Prostate gland (tissue), 2 donors: ENCODE data around the gene PON3.

Source experiments
- POLR2A ChIP-seq: fragments of 450-650 bp; IDR thresholded peaks from one replicate; pipeline ENCODE4 v1.6.1; 2016; ENCODE audit warnings: antibody characterized with exemption, mild to moderate bottlenecking
- POLR2AphosphoS5 ChIP-seq: sonication (generic); formaldehyde crosslinking; IDR thresholded peaks from one replicate; pipeline ENCODE4 v1.6.1; 2017; ENCODE audit warnings: antibody characterized with exemption
- TF ChIP-seq, protein P1 (sequence below), 4 experiments: fragments of 200-600 bp in 2 of 4; fragments of 450-650 bp in 2 of 4; sonication (generic) in 2 of 4; IDR thresholded peaks; 1 replicate in 3 of 4; 2 replicates in 1 of 4; pipeline ENCODE4 v1.5.1; 2016 to 2019; ENCODE audit warnings: antibody characterized with exemption in 4 of 4, mild to moderate bottlenecking in 2 of 4, moderate library complexity in 2 of 4

DNA sequence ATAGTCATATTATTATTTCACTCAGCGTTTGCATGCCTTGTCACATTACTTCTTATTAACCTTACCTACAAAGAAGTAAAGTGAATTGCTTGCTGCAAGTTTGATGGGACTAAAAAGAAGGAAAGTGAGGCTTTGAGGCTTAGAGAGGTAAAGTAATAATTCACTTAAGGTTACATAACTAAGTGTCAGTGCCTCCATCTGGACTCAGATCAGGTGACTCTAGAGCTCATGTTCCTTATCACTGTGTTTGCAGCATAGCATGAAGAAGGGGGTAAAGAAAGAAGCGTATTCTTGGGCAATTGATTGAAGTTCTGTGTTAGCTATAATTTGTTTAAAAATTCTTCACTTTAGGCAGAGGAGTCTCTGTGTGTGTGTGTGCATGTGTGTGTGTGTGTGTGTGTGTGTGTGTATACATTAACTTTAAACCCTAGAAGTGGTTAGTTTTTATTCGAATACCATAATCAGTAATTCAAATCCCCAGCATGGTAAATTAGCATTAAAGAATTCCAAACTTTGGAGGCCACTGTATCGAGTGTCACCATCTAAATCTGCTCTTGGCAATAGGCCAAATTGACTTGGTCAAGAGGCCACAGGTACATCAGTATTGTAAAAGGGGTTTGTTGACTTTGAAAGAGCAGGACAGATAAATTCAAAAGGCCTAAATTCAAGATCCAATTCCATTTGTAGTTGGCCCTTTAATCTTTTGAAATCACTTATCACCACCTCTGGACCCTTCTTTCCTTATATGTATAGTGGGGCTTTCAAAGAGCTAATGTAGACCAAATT lies 2.2 kb upstream of the PON3 start:
- TF ChIP-seq, protein P1, sequence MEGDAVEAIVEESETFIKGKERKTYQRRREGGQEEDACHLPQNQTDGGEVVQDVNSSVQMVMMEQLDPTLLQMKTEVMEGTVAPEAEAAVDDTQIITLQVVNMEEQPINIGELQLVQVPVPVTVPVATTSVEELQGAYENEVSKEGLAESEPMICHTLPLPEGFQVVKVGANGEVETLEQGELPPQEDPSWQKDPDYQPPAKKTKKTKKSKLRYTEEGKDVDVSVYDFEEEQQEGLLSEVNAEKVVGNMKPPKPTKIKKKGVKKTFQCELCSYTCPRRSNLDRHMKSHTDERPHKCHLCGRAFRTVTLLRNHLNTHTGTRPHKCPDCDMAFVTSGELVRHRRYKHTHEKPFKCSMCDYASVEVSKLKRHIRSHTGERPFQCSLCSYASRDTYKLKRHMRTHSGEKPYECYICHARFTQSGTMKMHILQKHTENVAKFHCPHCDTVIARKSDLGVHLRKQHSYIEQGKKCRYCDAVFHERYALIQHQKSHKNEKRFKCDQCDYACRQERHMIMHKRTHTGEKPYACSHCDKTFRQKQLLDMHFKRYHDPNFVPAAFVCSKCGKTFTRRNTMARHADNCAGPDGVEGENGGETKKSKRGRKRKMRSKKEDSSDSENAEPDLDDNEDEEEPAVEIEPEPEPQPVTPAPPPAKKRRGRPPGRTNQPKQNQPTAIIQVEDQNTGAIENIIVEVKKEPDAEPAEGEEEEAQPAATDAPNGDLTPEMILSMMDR (IDR thresholded peaks at IDR 0.05) = no peak
- no peak for TF ChIP-seq POLR2A
- TF ChIP-seq POLR2AphosphoS5 = no peak
